Measurements from ENCODE around the gene SPOP. TPM values are rescaled to one million over a fixed set of nuclear protein-coding genes. Genes with fewer than 3 reads are reported as not detected.

Gene SPOP
- total RNA-seq, 1 experiment from 2014 or later: 58.0 TPM

- CTCF ChIA-PET: no interaction called here
Observed at GRCh38 chr17:49595980-49596379, 81.9 kb downstream of the SPOP start.

GRCh38 chr17:49595328-49595727 is 82.6 kb downstream of the SPOP start:
- no peak for ATAC-seq
- no peaks in the 10 kb centered on the region for H3K9me3 ChIP-seq (ENCODE audit: control insufficient read depth, insufficient read depth, low read depth, low read length)
- H3K27me3 ChIP-seq (ENCODE audit: control insufficient read depth, insufficient read depth, low read length): no peaks in the 10 kb centered on the region
- POLR2A ChIA-PET: no interaction called here
- no TSS peak for BruUV-seq (replicated peaks)
- intact Hi-C loops (cut with micrococcal nuclease; ENCODE audit: unreplicated experiment): no loop called here
- no peak overlapping the region for H3K4me3 ChIP-seq (ENCODE audit: low read depth in 2 of 2, low read length in 2 of 2)
- no peak overlapping the region for H3K27ac ChIP-seq (ENCODE audit: low read length)
- DNase-seq (ENCODE audit: low read depth, low spot score): no peak
- no peaks in the 10 kb centered on the region for H3K4me1 ChIP-seq (ENCODE audit: control insufficient read depth, insufficient read depth, low read length)
- in situ Hi-C loops (cut with HindIII; ENCODE audit: low pct_unique_long_range_greater_than_20kb, low sequenced_read_pairs): no loop called here
- CTCF ChIA-PET: interaction anchor here (0.7 kb wide), 1 partner anchor 12 kb away, joined by 7 read pairs; no protein-coding TSS in a partner anchor
- peaks cover 7% of the 10 kb centered on the region; the same call in 1 of the 2 replicates for H3K36me3 ChIP-seq (ENCODE audit: control insufficient read depth, insufficient read depth, low read length)
- TF ChIP-seq TCF7L2 (IDR thresholded peaks at IDR 0.05; ENCODE audit: low read depth, low read length) (no peak), POLR2AphosphoS5 (IDR thresholded peaks at IDR 0.05; ENCODE audit: low read depth, low read length) (no peak), CTCF (IDR thresholded peaks at IDR 0.05) (no peak), REST (IDR thresholded peaks at IDR 0.05; ENCODE audit: insufficient read depth in 1 of 2, low read depth in 2 of 2, low read length in 1 of 2) (no peak), SIN3A (IDR thresholded peaks at IDR 0.05; ENCODE audit: borderline replicate concordance, insufficient read depth, low read depth, low read length) (no peak)

More at GRCh38 chr17:49595980-49596379, 81.9 kb downstream of the SPOP start:
- no peak overlapping the region for H3K4me3 ChIP-seq (ENCODE audit: low read depth in 2 of 2, low read length in 2 of 2)
- ATAC-seq (no peak), DNase-seq (ENCODE audit: low read depth, low spot score) (no peak)
- H3K4me1 ChIP-seq (ENCODE audit: control insufficient read depth, insufficient read depth, low read length): no peaks in the 10 kb centered on the region
- H3K27ac ChIP-seq (ENCODE audit: low read length): no peak overlapping the region
- BruUV-seq (replicated peaks): no TSS peak
- POLR2A ChIA-PET: no interaction called here
- H3K27me3 ChIP-seq (ENCODE audit: control insufficient read depth, insufficient read depth, low read length): no peaks in the 10 kb centered on the region
- intact Hi-C loops (cut with micrococcal nuclease; ENCODE audit: unreplicated experiment): no loop called here
- no peak for TF ChIP-seq SIN3A (IDR thresholded peaks at IDR 0.05; ENCODE audit: borderline replicate concordance, insufficient read depth, low read depth, low read length)
- TF ChIP-seq TCF7L2 (IDR thresholded peaks at IDR 0.05; ENCODE audit: low read depth, low read length): no peak
- TF ChIP-seq POLR2AphosphoS5 (IDR thresholded peaks at IDR 0.05; ENCODE audit: low read depth, low read length): no peak
- no peak for TF ChIP-seq CTCF (IDR thresholded peaks at IDR 0.05)
- TF ChIP-seq REST (IDR thresholded peaks at IDR 0.05; ENCODE audit: insufficient read depth in 1 of 2, low read depth in 2 of 2, low read length in 1 of 2): no peak
- H3K9me3 ChIP-seq (ENCODE audit: control insufficient read depth, insufficient read depth, low read depth, low read length): no peaks in the 10 kb centered on the region
- in situ Hi-C loops (cut with HindIII; ENCODE audit: low pct_unique_long_range_greater_than_20kb, low sequenced_read_pairs): no loop called here
- peaks cover 7% of the 10 kb centered on the region; the same call in 1 of the 2 replicates for H3K36me3 ChIP-seq (ENCODE audit: control insufficient read depth, insufficient read depth, low read length)
